Measurements from ENCODE around the gene MYO16. TPM values are rescaled to one million over a fixed set of nuclear protein-coding genes. Genes with fewer than 3 reads are reported as not detected.

Gene MYO16
- total RNA-seq, 1 donor: not detected

- Histone ChIP-seq H3K27ac (ENCODE audit: low read depth, low read length) (no peak overlapping the region), H3K36me3 (ENCODE audit: insufficient read depth, low read length) (no peaks in the 10 kb centered on the region), H3K27me3 (ENCODE audit: insufficient read depth, low read length) (no peaks in the 10 kb centered on the region), H4K20me1 (ENCODE audit: insufficient read depth, low read length) (no peaks in the 10 kb centered on the region), H2AFZ (ENCODE audit: low read length) (no peak overlapping the region), H3K4me1 (ENCODE audit: insufficient read depth, low read length) (no peaks in the 10 kb centered on the region), H3K4me2 (ENCODE audit: insufficient read depth, low read length) (no peak overlapping the region), H3K4me3 (ENCODE audit: insufficient read depth, low read length) (no peak overlapping the region), H3K9me3 (ENCODE audit: low read depth, low read length) (no peaks in the 10 kb centered on the region), H3K79me2 (ENCODE audit: insufficient read depth, low read length) (no peaks in the 10 kb centered on the region)
- DNase-seq (ENCODE audit: insufficient read length, low spot score, missing footprints): no peak
- no peak for TF ChIP-seq CTCF (IDR thresholded peaks at IDR 0.05; ENCODE audit: extremely low read depth, low read depth, low read length)
Observed at GRCh38 chr13:109101550-109102144, 472.2 kb downstream of the MYO16 start.

- no peak for DNase-seq (ENCODE audit: insufficient read length, low spot score, missing footprints)
- no peaks in the 10 kb centered on the region for H4K20me1 ChIP-seq (ENCODE audit: insufficient read depth, low read length)
- TF ChIP-seq CTCF (IDR thresholded peaks at IDR 0.05; ENCODE audit: extremely low read depth, low read depth, low read length): no peak
- no peaks in the 10 kb centered on the region for H3K36me3 ChIP-seq (ENCODE audit: insufficient read depth, low read length)
- H3K4me3 ChIP-seq (ENCODE audit: insufficient read depth, low read length): no peak overlapping the region
- H3K79me2 ChIP-seq (ENCODE audit: insufficient read depth, low read length): no peaks in the 10 kb centered on the region
- no peak overlapping the region for H3K4me2 ChIP-seq (ENCODE audit: insufficient read depth, low read length)
- no peak overlapping the region for H2AFZ ChIP-seq (ENCODE audit: low read length)
- H3K4me1 ChIP-seq (ENCODE audit: insufficient read depth, low read length): no peaks in the 10 kb centered on the region
- no peaks in the 10 kb centered on the region for H3K9me3 ChIP-seq (ENCODE audit: low read depth, low read length)
- H3K27ac ChIP-seq (ENCODE audit: low read depth, low read length): no peak overlapping the region
- no peaks in the 10 kb centered on the region for H3K27me3 ChIP-seq (ENCODE audit: insufficient read depth, low read length)
Observed at GRCh38 chr13:109105899-109106298, 476.5 kb downstream of the MYO16 start.

GRCh38 chr13:109110159-109110558 lies 480.7 kb downstream of the MYO16 start:
- no peak for TF ChIP-seq CTCF (IDR thresholded peaks at IDR 0.05; ENCODE audit: extremely low read depth, low read depth, low read length)
- H3K9me3 ChIP-seq (ENCODE audit: low read depth, low read length): no peaks in the 10 kb centered on the region
- no peaks in the 10 kb centered on the region for H3K79me2 ChIP-seq (ENCODE audit: insufficient read depth, low read length)
- no peaks in the 10 kb centered on the region for H3K4me1 ChIP-seq (ENCODE audit: insufficient read depth, low read length)
- H3K36me3 ChIP-seq (ENCODE audit: insufficient read depth, low read length): no peaks in the 10 kb centered on the region
- H4K20me1 ChIP-seq (ENCODE audit: insufficient read depth, low read length): no peaks in the 10 kb centered on the region
- no peaks in the 10 kb centered on the region for H3K27me3 ChIP-seq (ENCODE audit: insufficient read depth, low read length)
- no peak overlapping the region for H3K27ac ChIP-seq (ENCODE audit: low read depth, low read length)
- no peak overlapping the region for H3K4me3 ChIP-seq (ENCODE audit: insufficient read depth, low read length)
- no peak overlapping the region for H2AFZ ChIP-seq (ENCODE audit: low read length)
- H3K4me2 ChIP-seq (ENCODE audit: insufficient read depth, low read length): no peak overlapping the region
- DNase-seq (ENCODE audit: insufficient read length, low spot score, missing footprints): no peak

- Histone ChIP-seq H3K27me3 (ENCODE audit: insufficient read depth, low read length) (no peaks in the 10 kb centered on the region), H3K79me2 (ENCODE audit: insufficient read depth, low read length) (no peaks in the 10 kb centered on the region)
Observed at GRCh38 chr13:109111141-109111540, 481.7 kb downstream of the MYO16 start.

More at GRCh38 chr13:109111141-109111540, 481.7 kb downstream of the MYO16 start:
- Histone ChIP-seq H3K4me3 (ENCODE audit: insufficient read depth, low read length) (no peak overlapping the region), H3K27ac (ENCODE audit: low read depth, low read length) (no peak overlapping the region), H3K9me3 (ENCODE audit: low read depth, low read length) (no peaks in the 10 kb centered on the region), H3K36me3 (ENCODE audit: insufficient read depth, low read length) (no peaks in the 10 kb centered on the region), H2AFZ (ENCODE audit: low read length) (no peak overlapping the region), H3K4me1 (ENCODE audit: insufficient read depth, low read length) (no peaks in the 10 kb centered on the region), H3K4me2 (ENCODE audit: insufficient read depth, low read length) (no peak overlapping the region), H4K20me1 (ENCODE audit: insufficient read depth, low read length) (no peaks in the 10 kb centered on the region)
- no peak for DNase-seq (ENCODE audit: insufficient read length, low spot score, missing footprints)
- TF ChIP-seq CTCF (IDR thresholded peaks at IDR 0.05; ENCODE audit: extremely low read depth, low read depth, low read length): no peak

All from osteoblast (primary cell).